ENCODE results near the gene CORO2B. TPM values are rescaled to one million over a fixed set of nuclear protein-coding genes. Genes with fewer than 3 reads are reported as not detected.

CORO2B gene
- total RNA-seq, 1 experiment from 2014 or later = 0.59 TPM

- no peak overlapping the region for H2AFZ ChIP-seq
- CTCF ChIA-PET = no interaction called here
- no peaks in the 10 kb centered on the region for H3K9me3 ChIP-seq (ENCODE audit: insufficient read depth, low read depth)
Measured at GRCh38 chr15:68614286-68615035, 35.7 kb downstream of the CORO2B start.

DNA sequence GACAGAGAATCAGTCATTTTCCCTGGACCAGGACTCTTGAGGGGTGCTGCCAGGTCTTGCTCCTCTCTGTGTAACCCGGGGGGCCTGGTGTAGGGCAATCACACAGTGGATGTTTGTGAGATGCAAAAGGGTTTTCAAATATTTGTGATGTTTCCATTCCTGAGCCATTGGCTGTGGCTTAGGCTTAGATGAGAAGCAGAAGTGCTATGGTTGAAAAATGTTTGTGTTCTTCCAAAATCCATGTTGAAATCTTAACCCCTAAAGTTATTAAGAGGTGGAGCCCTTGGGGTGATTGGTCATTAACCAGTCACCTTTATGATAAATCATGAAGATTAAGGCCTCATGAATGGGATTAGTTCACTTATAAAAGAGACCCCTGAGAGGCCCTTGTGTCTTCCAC is 36.5 kb downstream of the CORO2B start:
- H3K4me1 ChIP-seq (replicated peaks; ENCODE audit: insufficient read depth) = no peaks in the 10 kb centered on the region
- H3K79me2 ChIP-seq (ENCODE audit: low read depth) = no peaks in the 10 kb centered on the region
- H3K27ac ChIP-seq = no peak overlapping the region
- CTCF ChIA-PET = no interaction called here
- intact Hi-C loops (cut with micrococcal nuclease; ENCODE audit: unreplicated experiment) = no loop called here
- H3K9me3 ChIP-seq (ENCODE audit: insufficient read depth, low read depth) = no peaks in the 10 kb centered on the region
- no peaks in the 10 kb centered on the region for H4K20me1 ChIP-seq (ENCODE audit: insufficient read depth)
- H3K27me3 ChIP-seq (ENCODE audit: insufficient read depth, low read depth) = no peaks in the 10 kb centered on the region
- H3K36me3 ChIP-seq (ENCODE audit: low read depth) = no peaks in the 10 kb centered on the region
- no peak for DNase-seq
- no peak overlapping the region for H3K4me2 ChIP-seq
- POLR2A ChIA-PET (ENCODE audit: unreplicated experiment) = interaction anchor here (0.7 kb wide), 1 partner anchor 31 kb away, joined by 3 read pairs; no protein-coding TSS in a partner anchor
- no peak overlapping the region for H2AFZ ChIP-seq
- BruUV-seq (replicated peaks) = no TSS peak
- H3K9me2 ChIP-seq (ENCODE audit: insufficient read depth) = no peaks in the 10 kb centered on the region
- H3F3A ChIP-seq (ENCODE audit: insufficient read depth, low read depth) = no peaks in the 10 kb centered on the region
- H3K4me3 ChIP-seq = no peak overlapping the region
- TF ChIP-seq EZH2 (IDR thresholded peaks at IDR 0.05; ENCODE audit: low read depth) (no peak), CTCF (conservative IDR thresholded peaks at IDR 0.05) (no peak)

More at GRCh38 chr15:68614286-68615035, 35.7 kb downstream of the CORO2B start:
- POLR2A ChIA-PET (ENCODE audit: unreplicated experiment) = interaction anchor here (0.7 kb wide), 1 partner anchor 32 kb away, joined by 3 read pairs; no protein-coding TSS in a partner anchor
- no TSS peak for BruUV-seq (replicated peaks)
- Histone ChIP-seq H3K4me2 (no peak overlapping the region), H3K27me3 (ENCODE audit: insufficient read depth, low read depth) (no peaks in the 10 kb centered on the region), H3K27ac (no peak overlapping the region), H4K20me1 (ENCODE audit: insufficient read depth) (no peaks in the 10 kb centered on the region), H3K79me2 (ENCODE audit: low read depth) (no peaks in the 10 kb centered on the region), H3K4me3 (no peak overlapping the region), H3K36me3 (ENCODE audit: low read depth) (no peaks in the 10 kb centered on the region), H3F3A (ENCODE audit: insufficient read depth, low read depth) (no peaks in the 10 kb centered on the region), H3K9me2 (ENCODE audit: insufficient read depth) (no peaks in the 10 kb centered on the region), H3K4me1 (replicated peaks; ENCODE audit: insufficient read depth) (no peaks in the 10 kb centered on the region)
- intact Hi-C loops (cut with micrococcal nuclease; ENCODE audit: unreplicated experiment) = no loop called here
- no peak for TF ChIP-seq EZH2 (IDR thresholded peaks at IDR 0.05; ENCODE audit: low read depth)
- no peak for TF ChIP-seq CTCF (conservative IDR thresholded peaks at IDR 0.05)
- no peak for DNase-seq

DNA sequence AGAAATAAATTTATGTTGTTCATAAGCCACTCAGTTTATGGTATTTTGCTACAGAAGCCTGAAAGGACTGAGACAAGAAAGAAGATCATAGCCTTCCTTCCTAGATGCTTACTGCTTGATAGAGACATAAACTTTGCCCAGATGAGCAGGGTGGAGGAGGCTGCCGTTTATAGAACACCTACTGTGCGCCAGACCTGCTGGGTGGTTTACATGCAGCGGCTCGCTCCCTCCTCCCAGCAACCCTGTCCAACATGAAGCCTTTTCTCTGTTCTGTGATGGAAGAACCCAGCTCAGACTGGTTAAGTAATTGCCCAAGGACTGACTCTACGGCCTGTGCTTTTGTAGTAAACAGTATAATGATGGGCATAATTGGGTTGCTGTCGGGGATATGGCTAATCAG is 37.0 kb downstream of the CORO2B start:
- TF ChIP-seq EZH2 (IDR thresholded peaks at IDR 0.05; ENCODE audit: low read depth) = no peak
- TF ChIP-seq CTCF (conservative IDR thresholded peaks at IDR 0.05) = no peak
- POLR2A ChIA-PET (ENCODE audit: unreplicated experiment) = no interaction called here

More for the DNA sequence above, 37.0 kb downstream of the CORO2B start:
- Histone ChIP-seq H3K79me2 (ENCODE audit: low read depth) (no peaks in the 10 kb centered on the region), H3K4me1 (replicated peaks; ENCODE audit: insufficient read depth) (no peaks in the 10 kb centered on the region), H3K27me3 (ENCODE audit: insufficient read depth, low read depth) (no peaks in the 10 kb centered on the region), H3K27ac (no peak overlapping the region), H2AFZ (no peak overlapping the region), H3K9me3 (ENCODE audit: insufficient read depth, low read depth) (no peaks in the 10 kb centered on the region), H3K9me2 (ENCODE audit: insufficient read depth) (no peaks in the 10 kb centered on the region), H3K4me2 (no peak overlapping the region), H4K20me1 (ENCODE audit: insufficient read depth) (no peaks in the 10 kb centered on the region), H3F3A (ENCODE audit: insufficient read depth, low read depth) (no peaks in the 10 kb centered on the region), H3K4me3 (no peak overlapping the region), H3K36me3 (ENCODE audit: low read depth) (no peaks in the 10 kb centered on the region)
- CTCF ChIA-PET = no interaction called here
- intact Hi-C loops (cut with micrococcal nuclease; ENCODE audit: unreplicated experiment) = no loop called here
- BruUV-seq (replicated peaks) = no TSS peak
- no peak for DNase-seq

Measured in PC-9 (cell line).